Activated naive CD8-positive, alpha-beta T cell treated with anti-CD3 and anti-CD28 coated beads, Interleukin-2, amount 50 U/mL, for 24 hours (primary cell): ENCODE results near the gene CXCR2.
"Not testable (repeated sequence)": the region's sequence is repeated elsewhere in the genome, so short reads cannot be mapped to it uniquely, and the experiment has no call there.

ENCODE experiments used
- ATAC-seq: fragments of 150-1000 bp; cut with Tn5 transposase; one replicate; pipeline ENCODE4 v1.10.0; 2021
- DNase-seq: peaks from one replicate; pipeline ENCODE4 v3.0.0; 2021
- H3K27ac Mint-ChIP-seq: one replicate; pipeline ENCODE4 v1.8.0; 2021; ENCODE audit warnings: mild to moderate bottlenecking, mixed read lengths
- H3K27me3 Mint-ChIP-seq: one replicate; pipeline ENCODE4 v1.8.0; 2021; ENCODE audit warnings: mixed read lengths
- H3K36me3 Mint-ChIP-seq: one replicate; pipeline ENCODE4 v1.8.0; 2021; ENCODE audit warnings: low read depth, mixed read lengths
- H3K4me1 Mint-ChIP-seq: one replicate; pipeline ENCODE4 v1.8.0; 2021; ENCODE audit warnings: mixed read lengths
- H3K4me3 Mint-ChIP-seq: one replicate; pipeline ENCODE4 v1.8.0; 2021; ENCODE audit warnings: mild to moderate bottlenecking, moderate library complexity, mixed read lengths
- H3K9me3 Mint-ChIP-seq: one replicate; pipeline ENCODE4 v1.8.0; 2021; ENCODE audit warnings: mixed read lengths

CXCR2 gene

GRCh38 chr2:218125626-218126080, at the start of gene CXCR2:
TSS of gene CXCR2 (plus strand) at chr2:218126028. CDS start at chr2:218134802, 8,774 bp downstream.
- ATAC-seq: no peak
- DNase-seq: no peak
- Mint-ChIP-seq H3K27ac (no peak within 1 kb of the TSS), H3K4me3 (no peak within 1 kb of the TSS), H3K27me3 (peaks cover 18% of the 10 kb centered on the region), H3K9me3 (peaks cover 6% of the 10 kb centered on the region), H3K36me3 (no peaks in the 10 kb centered on the region), H3K4me1 (peaks cover 4% of the 10 kb centered on the region)

- ATAC-seq (no peak), DNase-seq (no peak)
- Mint-ChIP-seq H3K36me3 (no peaks in the 10 kb centered on the region), H3K4me1 (no peaks in the 10 kb centered on the region), H3K9me3 (no peaks in the 10 kb centered on the region), H3K27me3 (peaks cover 2% of the 10 kb centered on the region), H3K4me3 (no peak overlapping the region), H3K27ac (no peak overlapping the region)
Measured at GRCh38 chr2:218077464-218078216, 48.2 kb upstream of the CXCR2 start.

GRCh38 chr2:218079943-218080913, 45.6 kb upstream of the CXCR2 start:
- Mint-ChIP-seq H3K36me3 (no peaks in the 10 kb centered on the region), H3K27me3 (peaks cover under 1% of the 10 kb centered on the region), H3K4me1 (no peaks in the 10 kb centered on the region), H3K4me3 (no peak overlapping the region), H3K27ac (no peak overlapping the region), H3K9me3 (no peaks in the 10 kb centered on the region)
- no peak for DNase-seq
- no peak for ATAC-seq

- H3K4me1 Mint-ChIP-seq: no peaks in the 10 kb centered on the region
- H3K9me3 Mint-ChIP-seq: peaks cover 4% of the 10 kb centered on the region
- no peaks in the 10 kb centered on the region for H3K36me3 Mint-ChIP-seq
- no peak overlapping the region for H3K27ac Mint-ChIP-seq
- H3K27me3 Mint-ChIP-seq: peaks cover 2% of the 10 kb centered on the region
- ATAC-seq (no peak), DNase-seq (no peak)
- H3K4me3 Mint-ChIP-seq: no peak overlapping the region
Measured at GRCh38 chr2:218081063-218081462, 44.8 kb upstream of the CXCR2 start.

GRCh38 chr2:218081695-218082094, 44.1 kb upstream of the CXCR2 start:
- no peak for DNase-seq
- no peak overlapping the region for H3K4me3 Mint-ChIP-seq
- H3K9me3 Mint-ChIP-seq: peaks cover 10% of the 10 kb centered on the region
- H3K27ac Mint-ChIP-seq: no peak overlapping the region
- no peak for ATAC-seq
- no peaks in the 10 kb centered on the region for H3K4me1 Mint-ChIP-seq
- no peaks in the 10 kb centered on the region for H3K36me3 Mint-ChIP-seq
- peaks cover 5% of the 10 kb centered on the region for H3K27me3 Mint-ChIP-seq

- H3K27me3 Mint-ChIP-seq: peaks cover 6% of the 10 kb centered on the region
- DNase-seq: no peak
Measured at GRCh38 chr2:218082586-218083351, 43.1 kb upstream of the CXCR2 start.

GRCh38 chr2:218083352-218083676, 42.5 kb upstream of the CXCR2 start:
- H3K36me3 Mint-ChIP-seq: no peaks in the 10 kb centered on the region
- DNase-seq: no peak
- H3K4me1 Mint-ChIP-seq: no peaks in the 10 kb centered on the region
- no peak overlapping the region for H3K27ac Mint-ChIP-seq
- ATAC-seq: no peak
- peaks cover 6% of the 10 kb centered on the region for H3K27me3 Mint-ChIP-seq
- no peak overlapping the region for H3K4me3 Mint-ChIP-seq
- peaks cover 11% of the 10 kb centered on the region for H3K9me3 Mint-ChIP-seq

More at GRCh38 chr2:218082586-218083351, 43.1 kb upstream of the CXCR2 start:
- Mint-ChIP-seq H3K9me3 (peaks cover 11% of the 10 kb centered on the region), H3K4me3 (no peak overlapping the region), H3K4me1 (no peaks in the 10 kb centered on the region), H3K27ac (no peak overlapping the region), H3K36me3 (no peaks in the 10 kb centered on the region)
- ATAC-seq: no peak

- no peaks in the 10 kb centered on the region for H3K36me3 Mint-ChIP-seq
- H3K9me3 Mint-ChIP-seq: peaks cover 11% of the 10 kb centered on the region
- H3K4me3 Mint-ChIP-seq: no peak overlapping the region
- no peak overlapping the region for H3K27ac Mint-ChIP-seq
- no peaks in the 10 kb centered on the region for H3K4me1 Mint-ChIP-seq
- DNase-seq: no peak
- peaks cover 16% of the 10 kb centered on the region for H3K27me3 Mint-ChIP-seq
- no peak for ATAC-seq
Measured at GRCh38 chr2:218086478-218086877, 39.4 kb upstream of the CXCR2 start.

GRCh38 chr2:218089259-218089658, 36.6 kb upstream of the CXCR2 start:
- peaks cover 16% of the 10 kb centered on the region for H3K27me3 Mint-ChIP-seq
- no peak for ATAC-seq
- peaks cover 11% of the 10 kb centered on the region for H3K9me3 Mint-ChIP-seq
- H3K27ac Mint-ChIP-seq: no peak overlapping the region
- H3K36me3 Mint-ChIP-seq: no peaks in the 10 kb centered on the region
- no peak for DNase-seq
- H3K4me1 Mint-ChIP-seq: no peaks in the 10 kb centered on the region
- H3K4me3 Mint-ChIP-seq: no peak overlapping the region

GRCh38 chr2:218091746-218092145, 34.1 kb upstream of the CXCR2 start:
- peaks cover 10% of the 10 kb centered on the region for H3K27me3 Mint-ChIP-seq
- no peak for ATAC-seq
- no peaks in the 10 kb centered on the region for H3K4me1 Mint-ChIP-seq
- no peaks in the 10 kb centered on the region for H3K36me3 Mint-ChIP-seq
- no peak overlapping the region for H3K27ac Mint-ChIP-seq
- no peak overlapping the region for H3K4me3 Mint-ChIP-seq
- no peak for DNase-seq
- H3K9me3 Mint-ChIP-seq: no peaks in the 10 kb centered on the region

- Mint-ChIP-seq H3K4me1 (no peaks in the 10 kb centered on the region), H3K27me3 (peaks cover 13% of the 10 kb centered on the region), H3K27ac (no peak overlapping the region), H3K36me3 (no peaks in the 10 kb centered on the region), H3K4me3 (no peak overlapping the region), H3K9me3 (no peaks in the 10 kb centered on the region)
- DNase-seq (no peak), ATAC-seq (no peak)
Measured at GRCh38 chr2:218093879-218094278, 31.9 kb upstream of the CXCR2 start.

- H3K27me3 Mint-ChIP-seq: peaks cover 9% of the 10 kb centered on the region
- ATAC-seq: no peak
Measured at GRCh38 chr2:218095853-218096252, 30.0 kb upstream of the CXCR2 start.

GRCh38 chr2:218097975-218098374, 27.9 kb upstream of the CXCR2 start:
- DNase-seq (no peak), ATAC-seq (no peak)
- Mint-ChIP-seq H3K4me1 (no peaks in the 10 kb centered on the region), H3K4me3 (no peak overlapping the region), H3K27me3 (peaks cover 15% of the 10 kb centered on the region), H3K27ac (no peak overlapping the region), H3K36me3 (no peaks in the 10 kb centered on the region), H3K9me3 (no peaks in the 10 kb centered on the region)

More at GRCh38 chr2:218095853-218096252, 30.0 kb upstream of the CXCR2 start:
- no peaks in the 10 kb centered on the region for H3K36me3 Mint-ChIP-seq
- H3K9me3 Mint-ChIP-seq: no peaks in the 10 kb centered on the region
- H3K27ac Mint-ChIP-seq: no peak overlapping the region
- no peak for DNase-seq
- H3K4me1 Mint-ChIP-seq: no peaks in the 10 kb centered on the region
- no peak overlapping the region for H3K4me3 Mint-ChIP-seq

GRCh38 chr2:218108834-218109233, 17.0 kb upstream of the CXCR2 start:
- not testable (repeated sequence) for H3K4me1 Mint-ChIP-seq, H3K4me3 Mint-ChIP-seq, DNase-seq, H3K36me3 Mint-ChIP-seq, ATAC-seq, H3K27ac Mint-ChIP-seq
- Mint-ChIP-seq H3K9me3 (peaks cover 15% of the 10 kb centered on the region), H3K27me3 (peaks cover 25% of the 10 kb centered on the region)
